Mesenchymal stem cell (in vitro differentiated cells and primary cell): ENCODE measurements around the gene CDK11B.
A peak's percentile ranks its signal among the peaks of the same experiment; 100 is the strongest.

ENCODE experiments used
- DNase-seq: peaks from one replicate; pipeline ENCODE4 v3.0.0-alpha.2; 2013
- H2AFZ ChIP-seq: one replicate; pipeline ENCODE4 v1.6.1; 2013; ENCODE audit warnings: low read depth, mild to moderate bottlenecking, control low read depth, inconsistent platforms, low read length, moderate library complexity
- H2AK5ac ChIP-seq: 2 replicates; pipeline ENCODE4 v1.6.1; 2013; ENCODE audit warnings: low read length, moderate library complexity, mild to moderate bottlenecking, inconsistent platforms; ENCODE audit not compliant: severe bottlenecking
- H2BK120ac ChIP-seq: one replicate; pipeline ENCODE4 v1.6.1; 2013; ENCODE audit warnings: low read depth, mild to moderate bottlenecking, inconsistent platforms, low read length, moderate library complexity
- H2BK12ac ChIP-seq, 2 experiments: one replicate each; pipeline ENCODE4 v1.6.1; 2013; ENCODE audit warnings: inconsistent platforms in 2 of 2, low read length in 2 of 2, mild to moderate bottlenecking in 2 of 2, moderate library complexity in 2 of 2, control low read depth in 1 of 2
- H2BK15ac ChIP-seq: one replicate; pipeline ENCODE4 v1.6.1; 2013; ENCODE audit warnings: mild to moderate bottlenecking, low read depth, inconsistent platforms; ENCODE audit not compliant: poor library complexity, severe bottlenecking
- H2BK5ac ChIP-seq: 2 replicates; pipeline ENCODE4 v1.6.1; 2013; ENCODE audit warnings: low read depth, mild to moderate bottlenecking, low read length, control low read depth, inconsistent platforms; ENCODE audit not compliant: poor library complexity, severe bottlenecking
- H3K14ac ChIP-seq, 2 experiments: one replicate each; pipeline ENCODE4 v1.6.1; 2013; ENCODE audit warnings: inconsistent platforms in 2 of 2, low read length in 2 of 2, control low read depth in 1 of 2, mild to moderate bottlenecking in 1 of 2, moderate library complexity in 1 of 2
- H3K18ac ChIP-seq, 2 experiments: one replicate each; pipeline ENCODE4 v1.6.1; 2013; ENCODE audit warnings: inconsistent platforms in 2 of 2, low read length in 2 of 2, control low read depth in 1 of 2, low read depth in 1 of 2, mild to moderate bottlenecking in 1 of 2
- H3K23ac ChIP-seq, 2 experiments: one replicate each; pipeline ENCODE4 v1.6.1; 2013; ENCODE audit warnings: inconsistent platforms in 2 of 2, low read length in 2 of 2, mild to moderate bottlenecking in 2 of 2, moderate library complexity in 2 of 2, control low read depth in 1 of 2
- H3K27ac ChIP-seq: 2 replicates; pipeline ENCODE4 v1.5.1; 2013; ENCODE audit warnings: mild to moderate bottlenecking, moderate library complexity, low read length, control low read depth, inconsistent platforms; ENCODE audit not compliant: poor library complexity, severe bottlenecking
- H3K27me3 ChIP-seq, 2 experiments: 2 replicates each; pipeline versions ENCODE4 v1.6.1 to v1.7.0; 2013; ENCODE audit warnings: low read length in 2 of 2, mild to moderate bottlenecking in 2 of 2, moderate library complexity in 2 of 2, control low read depth in 1 of 2, inconsistent platforms in 1 of 2; ENCODE audit not compliant: control insufficient read depth in 1 of 2, insufficient read depth in 1 of 2
- H3K36me3 ChIP-seq, 2 experiments: 2 replicates each; pipeline versions ENCODE4 v1.6.1 to v1.7.0; 2013; ENCODE audit warnings: low read length in 2 of 2, control low read depth in 1 of 2, inconsistent platforms in 1 of 2, low read depth in 1 of 2, mild to moderate bottlenecking in 1 of 2; ENCODE audit not compliant: insufficient read depth in 2 of 2, control insufficient read depth in 1 of 2
- H3K4ac ChIP-seq, 2 experiments: one replicate each; pipeline ENCODE4 v1.6.1; 2013; ENCODE audit warnings: inconsistent platforms in 2 of 2, low read length in 2 of 2, mild to moderate bottlenecking in 2 of 2, moderate library complexity in 2 of 2, control low read depth in 1 of 2, low read depth in 1 of 2
- H3K4me1 ChIP-seq: 2 replicates; pipeline ENCODE4 v1.6.1; 2013; ENCODE audit warnings: low read depth, low read length, control low read depth; ENCODE audit not compliant: control insufficient read depth, insufficient read depth
- H3K4me2 ChIP-seq: 2 replicates; pipeline ENCODE4 v1.6.1; 2013; ENCODE audit warnings: low read length, mild to moderate bottlenecking, inconsistent platforms; ENCODE audit not compliant: poor library complexity, severe bottlenecking
- H3K4me3 ChIP-seq, 2 experiments: 2 replicates each; pipeline versions ENCODE4 v1.5.1 to v1.7.0; 2013; ENCODE audit warnings: low read length in 2 of 2, mild to moderate bottlenecking in 2 of 2, control low read depth in 1 of 2, low read depth in 1 of 2; ENCODE audit not compliant: insufficient read depth in 1 of 2
- H3K79me1 ChIP-seq: replicated peaks from 2 replicates; pipeline ENCODE4 v1.6.1; 2013; ENCODE audit warnings: mild to moderate bottlenecking, control low read depth, low read length, inconsistent platforms; ENCODE audit not compliant: poor library complexity, severe bottlenecking
- H3K9ac ChIP-seq: 2 replicates; pipeline ENCODE4 v1.7.0; 2013; ENCODE audit warnings: mild to moderate bottlenecking, low read length, moderate library complexity
- H3K9me3 ChIP-seq: 2 replicates; pipeline ENCODE4 v1.7.0; 2013; ENCODE audit warnings: mild to moderate bottlenecking, low read length; ENCODE audit not compliant: control insufficient read depth
- H4K8ac ChIP-seq: one replicate; pipeline ENCODE4 v1.6.1; 2013; ENCODE audit warnings: inconsistent platforms, mild to moderate bottlenecking, low read length, moderate library complexity
- H4K91ac ChIP-seq: one replicate; pipeline ENCODE4 v1.6.1; 2013; ENCODE audit warnings: mild to moderate bottlenecking, low read length, inconsistent platforms
- WGBS: methylation state at CpG from one replicate; pipeline ENCODE4 v1.1.7; 2013; ENCODE audit warnings: mixed read lengths; 5-methylcytosine and 5-hydroxymethylcytosine counted together

The CDK11B gene

DNA sequence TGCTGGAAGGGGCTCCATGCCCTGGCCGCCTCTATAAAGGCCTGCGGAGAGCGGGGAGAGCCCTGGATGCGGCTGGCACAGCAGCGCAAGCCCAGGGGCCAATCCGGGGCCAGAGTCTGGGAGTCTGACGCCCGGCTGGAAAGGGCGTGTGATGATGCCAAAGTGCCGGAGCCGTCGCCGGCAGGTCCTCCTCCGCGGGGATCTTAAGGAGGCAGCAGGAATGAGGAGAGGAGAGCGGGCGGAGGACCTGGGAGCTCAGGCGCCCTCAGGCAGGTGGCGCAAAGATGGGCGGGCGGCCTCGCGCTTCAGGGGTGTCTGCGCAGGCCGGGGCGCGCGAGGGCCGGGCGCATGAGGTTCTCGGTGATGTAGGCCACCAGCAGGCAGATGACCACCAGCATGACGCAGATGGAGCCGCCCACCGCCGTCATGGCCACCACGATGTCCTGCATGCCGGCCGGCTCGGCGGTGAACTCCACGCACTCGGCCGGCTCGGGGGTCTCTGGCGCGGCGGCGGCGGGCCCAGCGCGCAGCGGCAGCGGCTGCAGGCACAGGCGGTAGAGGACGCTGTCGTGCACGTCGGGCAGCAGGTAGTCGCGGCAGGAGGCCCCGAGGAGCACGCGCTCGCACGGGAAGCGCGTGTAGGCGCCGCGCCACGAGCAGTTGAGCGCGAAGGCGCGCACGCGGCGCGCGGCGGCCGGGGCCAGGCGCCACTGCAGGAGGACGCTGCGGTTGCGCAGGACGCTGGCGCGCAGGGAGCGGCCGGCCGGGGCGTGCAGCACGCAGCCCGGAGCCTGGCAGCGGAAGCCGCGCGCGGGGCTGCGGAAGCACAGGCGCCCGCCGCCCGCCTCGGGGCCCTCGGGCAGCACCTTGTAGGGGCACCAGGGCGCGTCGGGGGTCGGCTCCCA, 59.5 kb downstream of the CDK11B start:
- Histone ChIP-seq H2BK12ac (peak overlapping the region in 1 of 2 experiments; percentile 47), H3K18ac (peak overlapping the region; percentile 34 to 68), H2AK5ac (no peak overlapping the region), H3K4me2 (peak overlapping the region; percentile 76), H2BK5ac (no peak overlapping the region), H2BK15ac (peak overlapping the region; percentile 16), H3K79me1 (no peaks in the 10 kb centered on the region), H3K14ac (no peak overlapping the region), H4K91ac (no peak overlapping the region), H2BK120ac (no peak overlapping the region), H3K27ac (no peak overlapping the region), H3K4ac (no peak overlapping the region), H3K27me3 (peaks cover 77 to 80% of the 10 kb centered on the region in 2 experiments), H3K9me3 (no peaks in the 10 kb centered on the region), H3K23ac (no peak overlapping the region), H2AFZ (peak overlapping the region; percentile 36), H3K36me3 (peaks cover 0 to 3% of the 10 kb centered on the region in 2 experiments), H3K4me3 (peak overlapping the region; percentile 41 to 49), H4K8ac (peak overlapping the region; percentile 46), H3K9ac (no peak overlapping the region), H3K4me1 (peaks cover 36% of the 10 kb centered on the region)
- 26% methylated on average over 57 of the region's 111 CpGs for WGBS
- DNase-seq = peak; percentile 40

DNA sequence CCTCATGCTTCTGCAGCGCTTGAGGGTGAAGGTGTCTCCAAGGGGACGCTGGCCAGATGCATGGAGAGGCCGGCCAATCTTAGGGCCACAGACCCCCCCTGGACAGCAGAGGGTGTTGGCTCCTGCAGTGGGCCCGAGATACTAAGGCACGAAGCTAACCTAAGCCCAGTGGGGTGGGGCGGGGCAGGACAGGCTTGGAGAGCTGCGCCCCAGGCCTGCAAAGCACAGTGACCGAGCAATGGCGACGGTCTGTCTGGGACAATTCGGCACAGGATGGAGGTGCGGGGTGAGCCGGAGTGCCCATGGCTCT, 60.1 kb downstream of the CDK11B start:
- H3K4me1 ChIP-seq = peaks cover 38% of the 10 kb centered on the region
- no peak for DNase-seq
- no peak overlapping the region for H3K27ac ChIP-seq
- no peak overlapping the region for H3K4me2 ChIP-seq
- no peak overlapping the region for H3K4ac ChIP-seq
- H3K23ac ChIP-seq = no peak overlapping the region
- H2BK5ac ChIP-seq = no peak overlapping the region
- H3K9ac ChIP-seq = no peak overlapping the region
- no peak overlapping the region for H3K14ac ChIP-seq
- H2AK5ac ChIP-seq = no peak overlapping the region
- peaks cover 0 to 3% of the 10 kb centered on the region in 2 experiments for H3K36me3 ChIP-seq
- H3K27me3 ChIP-seq = peaks cover 73 to 74% of the 10 kb centered on the region in 2 experiments
- H3K9me3 ChIP-seq = no peaks in the 10 kb centered on the region
- 89% methylated on average over 13 of the region's 13 CpGs for WGBS
- no peak overlapping the region for H2BK15ac ChIP-seq
- no peak overlapping the region for H3K4me3 ChIP-seq
- no peak overlapping the region for H2BK120ac ChIP-seq
- no peak overlapping the region for H4K8ac ChIP-seq
- H3K79me1 ChIP-seq = no peaks in the 10 kb centered on the region
- H3K18ac ChIP-seq = no peak overlapping the region
- H2BK12ac ChIP-seq = no peak overlapping the region
- H2AFZ ChIP-seq = no peak overlapping the region
- no peak overlapping the region for H4K91ac ChIP-seq

DNA sequence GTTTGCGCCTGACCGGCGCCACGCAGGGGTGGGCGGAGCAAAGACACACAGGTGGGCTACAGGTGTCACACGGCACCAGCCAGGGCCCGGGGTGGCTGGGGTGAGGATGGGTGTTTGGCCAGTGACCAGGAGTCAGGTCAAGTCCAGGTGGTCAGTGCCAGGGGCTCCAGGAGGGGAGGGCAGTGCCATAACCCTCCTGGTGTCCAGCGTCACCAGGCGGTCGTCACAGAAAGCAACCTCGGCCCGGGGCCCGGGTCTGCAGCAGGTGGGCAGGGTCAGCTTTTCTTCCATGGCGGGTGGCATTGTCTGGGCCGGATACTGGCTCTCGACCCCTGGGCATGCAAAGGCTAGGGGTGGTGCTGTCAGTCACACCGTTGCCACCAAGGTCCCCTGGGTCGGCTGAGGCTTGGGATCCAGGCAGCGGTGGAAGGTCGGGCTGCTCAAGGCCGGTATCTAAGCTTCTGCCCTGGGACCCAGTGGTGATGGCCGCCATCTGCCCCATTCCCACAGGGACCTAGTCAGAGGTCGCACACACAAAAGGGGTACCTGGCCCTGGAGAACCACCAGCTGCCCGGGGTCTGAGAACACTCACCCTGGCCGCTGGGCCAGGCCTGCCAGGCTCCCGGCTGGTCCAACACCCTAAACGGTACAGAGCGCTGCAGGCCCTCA, 60.6 kb downstream of the CDK11B start:
- no peaks in the 10 kb centered on the region for H3K79me1 ChIP-seq
- no peak overlapping the region for H4K8ac ChIP-seq
- DNase-seq = no peak
- H3K4me2 ChIP-seq = no peak overlapping the region
- H3K23ac ChIP-seq = no peak overlapping the region
- H3K18ac ChIP-seq = no peak overlapping the region
- H3K14ac ChIP-seq = no peak overlapping the region
- no peak overlapping the region for H3K4me3 ChIP-seq
- H3K27me3 ChIP-seq = peaks cover 69% of the 10 kb centered on the region in 2 experiments
- H4K91ac ChIP-seq = no peak overlapping the region
- H2AFZ ChIP-seq = no peak overlapping the region
- H2BK15ac ChIP-seq = no peak overlapping the region
- no peak overlapping the region for H3K9ac ChIP-seq
- no peak overlapping the region for H2BK12ac ChIP-seq
- peaks cover 38% of the 10 kb centered on the region for H3K4me1 ChIP-seq
- no peak overlapping the region for H2BK120ac ChIP-seq
- no peaks in the 10 kb centered on the region for H3K9me3 ChIP-seq
- no peak overlapping the region for H3K27ac ChIP-seq
- no peak overlapping the region for H3K4ac ChIP-seq
- 92% methylated on average over 26 of the region's 28 CpGs for WGBS
- H2AK5ac ChIP-seq = no peak overlapping the region
- H2BK5ac ChIP-seq = no peak overlapping the region
- H3K36me3 ChIP-seq = peaks cover 0 to 3% of the 10 kb centered on the region in 2 experiments

DNA sequence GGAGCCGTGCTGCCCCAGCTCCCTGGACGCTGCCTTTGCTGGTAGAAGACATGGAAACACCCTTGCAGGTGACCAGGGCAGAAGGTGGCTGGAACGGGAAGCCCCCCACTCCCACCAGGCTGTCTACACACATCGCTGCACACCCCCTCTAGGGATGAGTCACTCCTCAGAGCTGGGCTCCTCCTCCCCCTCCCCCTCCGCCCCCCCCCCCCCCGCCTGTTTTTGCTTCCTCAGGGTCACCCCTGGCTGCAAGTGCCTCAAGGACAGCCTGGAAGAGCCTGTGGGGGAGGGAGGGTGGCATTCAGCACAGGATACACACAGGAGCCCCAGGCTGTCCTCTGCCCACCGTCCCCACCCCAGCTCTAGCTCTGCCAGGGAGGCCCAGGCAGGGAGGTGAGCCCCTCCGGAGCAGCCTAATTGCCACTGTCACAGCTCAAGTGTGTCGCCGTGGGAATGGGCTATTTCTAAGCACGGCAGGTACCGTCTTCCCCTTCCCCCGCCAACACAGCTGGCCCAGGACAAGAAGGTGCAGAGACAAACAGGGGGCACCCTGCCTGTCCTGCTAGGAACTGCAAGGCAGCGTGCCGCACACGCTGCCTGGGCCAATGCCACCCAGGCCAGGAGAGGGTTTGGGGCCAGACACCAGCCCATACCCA, 61.4 kb downstream of the CDK11B start:
- 38% methylated on average over 12 of the region's 16 CpGs for WGBS
- Histone ChIP-seq H3K36me3 (peaks cover 0 to 3% of the 10 kb centered on the region in 2 experiments), H2BK5ac (no peak overlapping the region), H3K9me3 (no peaks in the 10 kb centered on the region), H3K4ac (no peak overlapping the region), H3K9ac (no peak overlapping the region), H2AFZ (no peak overlapping the region), H2BK15ac (no peak overlapping the region), H3K14ac (no peak overlapping the region), H2BK120ac (no peak overlapping the region), H2BK12ac (no peak overlapping the region), H3K18ac (peak overlapping the region in 1 of 2 experiments; percentile 11), H3K4me2 (peak overlapping the region; percentile 42), H3K79me1 (no peaks in the 10 kb centered on the region), H3K4me3 (peak overlapping the region in 1 of 2 experiments; percentile 29), H4K91ac (no peak overlapping the region), H3K23ac (peak overlapping the region in 1 of 2 experiments; percentile 14), H3K27me3 (peaks cover 63 to 64% of the 10 kb centered on the region in 2 experiments), H2AK5ac (no peak overlapping the region), H3K27ac (no peak overlapping the region), H4K8ac (no peak overlapping the region), H3K4me1 (peaks cover 36% of the 10 kb centered on the region)
- no peak for DNase-seq
